Metanephros (tissue), 1 donor: ENCODE results near the gene OAS1. TPM values are rescaled to one million over a fixed set of nuclear protein-coding genes. Genes with fewer than 3 reads are reported as not detected.

ENCODE experiments used
- total RNA-seq: library from RNA; depleted of rRNA; stranded (reverse); fragments of >200 nt; gene quantifications from one replicate; pipeline ENCODE4 v1.2.3, GENCODE V29; 2014

OAS1 gene
- 13.3 TPM for total RNA-seq

DNA sequence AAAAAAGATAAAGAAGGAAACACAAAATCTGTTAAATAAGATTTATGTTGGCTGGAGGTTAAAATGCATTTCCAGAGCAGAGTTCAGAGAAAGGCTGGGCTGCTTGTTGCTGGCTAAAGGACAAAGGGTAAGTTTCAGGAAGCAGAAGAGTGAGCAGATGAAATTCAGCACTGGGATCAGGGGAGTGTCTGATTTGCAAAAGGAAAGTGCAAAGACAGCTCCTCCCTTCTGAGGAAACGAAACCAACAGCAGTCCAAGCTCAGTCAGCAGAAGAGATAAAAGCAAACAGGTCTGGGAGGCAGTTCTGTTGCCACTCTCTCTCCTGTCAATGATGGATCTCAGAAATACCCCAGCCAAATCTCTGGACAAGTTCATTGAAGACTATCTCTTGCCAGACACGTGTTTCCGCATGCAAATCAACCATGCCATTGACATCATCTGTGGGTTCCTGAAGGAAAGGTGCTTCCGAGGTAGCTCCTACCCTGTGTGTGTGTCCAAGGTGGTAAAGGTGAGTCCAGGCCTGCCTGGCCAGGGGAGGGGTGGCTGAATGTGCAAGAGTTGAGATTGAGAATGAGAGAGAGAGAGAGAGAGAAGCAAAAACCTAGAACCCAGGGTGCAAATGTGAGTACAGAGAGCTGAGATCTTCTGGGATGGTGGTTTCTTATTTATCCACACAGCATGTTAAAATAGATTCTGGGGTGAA lies at the start of gene OAS1:
Gene OAS1, plus strand, starts transcription at position 251 of the 703 bp plus-strand sequence. Its CDS starts 78 bp downstream, at position 329.

DNA sequence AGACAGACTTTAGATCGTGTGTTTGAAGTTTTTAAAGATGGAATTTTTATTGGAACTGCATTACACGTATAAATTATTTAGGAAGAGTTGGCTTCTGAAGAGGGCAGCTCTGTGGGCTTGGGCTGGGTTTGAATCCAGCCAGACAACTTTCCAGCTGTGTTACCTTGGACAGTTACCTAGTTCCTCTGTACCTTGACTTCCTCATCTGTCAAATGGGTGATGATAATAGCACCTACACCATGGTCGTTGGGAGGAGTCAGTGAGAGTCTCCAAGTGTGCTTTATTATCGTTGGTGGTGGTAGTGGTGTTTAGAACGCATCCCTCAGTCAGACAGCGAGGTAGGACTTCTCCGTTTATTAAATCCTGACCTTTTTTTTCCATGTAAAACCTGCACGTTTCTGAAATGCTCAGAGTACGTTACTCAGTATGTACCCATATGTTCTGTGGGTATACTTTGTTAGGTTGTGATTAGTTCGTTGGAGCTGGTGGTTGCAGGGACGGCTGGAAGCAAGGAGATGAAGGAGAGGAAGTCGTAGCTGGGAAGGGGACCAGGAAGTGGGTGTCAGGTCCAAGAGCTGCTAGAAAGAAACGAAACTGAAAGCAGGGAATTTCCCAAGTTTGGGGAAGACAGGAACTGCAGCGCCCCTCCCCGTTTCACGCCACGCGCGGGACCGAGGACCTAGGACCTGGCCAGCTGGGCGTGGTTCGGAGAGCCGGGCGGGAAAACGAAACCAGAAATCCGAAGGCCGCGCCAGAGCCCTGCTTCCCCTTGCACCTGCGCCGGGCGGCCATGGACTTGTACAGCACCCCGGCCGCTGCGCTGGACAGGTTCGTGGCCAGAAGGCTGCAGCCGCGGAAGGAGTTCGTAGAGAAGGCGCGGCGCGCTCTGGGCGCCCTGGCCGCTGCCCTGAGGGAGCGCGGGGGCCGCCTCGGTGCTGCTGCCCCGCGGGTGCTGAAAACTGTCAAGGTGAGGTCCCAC lies 31.3 kb downstream of the OAS1 start, which contains the start of gene OAS3:
Gene OAS3, plus strand, starts transcription at position 734 of the 979 bp plus-strand sequence. Its CDS starts 57 bp downstream, at position 791.

Other genes starting within 250 kb of the OAS1 start
- not detected for gene RPH3A, start 115.2 kb upstream of the OAS1 start, total RNA-seq
- 16.7 TPM for gene OAS3, start 31.5 kb downstream of the OAS1 start, total RNA-seq
- gene OAS2, start 71.6 kb downstream of the OAS1 start, total RNA-seq = 5.3 TPM
- gene DTX1, start 149.8 kb downstream of the OAS1 start, total RNA-seq = 20.1 TPM
- 15.1 TPM for gene RASAL1, start 228.8 kb downstream of the OAS1 start, total RNA-seq
- 0.76 TPM for gene CFAP73, start 242.8 kb downstream of the OAS1 start, total RNA-seq